SU-DHL-6 (cell line): ENCODE measurements around the gene AGFG1.

Source experiments
- EZH2phosphoT487 ChIP-seq: fragments of 200-600 bp; sonication (generic), shearing (Covaris generic); conservative IDR thresholded peaks from 2 replicates; pipeline ENCODE4 v1.6.1; 2018; ENCODE audit warnings: mild to moderate bottlenecking, antibody characterized with exemption, low read length, moderate library complexity, mixed read lengths
- TF ChIP-seq, protein P1 (sequence below): fragments of 200-600 bp; sonication (generic); IDR thresholded peaks from one replicate; pipeline ENCODE4 v1.5.1; 2017; ENCODE audit warnings: antibody characterized with exemption, mild to moderate bottlenecking, low read length, moderate library complexity; ENCODE audit not compliant: insufficient read depth, poor library complexity, severe bottlenecking

DNA sequence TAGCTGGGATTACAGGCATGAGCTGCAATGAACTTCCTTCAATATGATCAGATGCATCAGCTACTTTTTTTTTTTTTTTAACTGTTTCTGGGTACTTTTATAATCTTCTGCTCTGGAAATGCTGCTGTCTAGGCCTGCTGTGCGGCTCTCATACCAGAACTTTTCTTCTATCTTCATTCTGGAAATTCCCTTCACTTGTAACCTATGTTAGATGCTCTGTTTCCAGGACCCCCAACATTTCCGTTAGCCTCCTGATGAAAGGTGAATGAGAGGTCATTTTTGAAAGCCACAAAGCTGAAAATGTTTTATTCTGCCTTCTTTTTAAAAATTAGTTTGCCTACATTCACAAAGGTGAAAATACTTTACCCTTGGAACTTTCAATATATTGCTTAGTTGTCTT lies 8.6 kb downstream of the AGFG1 start:
- TF ChIP-seq, protein P1, sequence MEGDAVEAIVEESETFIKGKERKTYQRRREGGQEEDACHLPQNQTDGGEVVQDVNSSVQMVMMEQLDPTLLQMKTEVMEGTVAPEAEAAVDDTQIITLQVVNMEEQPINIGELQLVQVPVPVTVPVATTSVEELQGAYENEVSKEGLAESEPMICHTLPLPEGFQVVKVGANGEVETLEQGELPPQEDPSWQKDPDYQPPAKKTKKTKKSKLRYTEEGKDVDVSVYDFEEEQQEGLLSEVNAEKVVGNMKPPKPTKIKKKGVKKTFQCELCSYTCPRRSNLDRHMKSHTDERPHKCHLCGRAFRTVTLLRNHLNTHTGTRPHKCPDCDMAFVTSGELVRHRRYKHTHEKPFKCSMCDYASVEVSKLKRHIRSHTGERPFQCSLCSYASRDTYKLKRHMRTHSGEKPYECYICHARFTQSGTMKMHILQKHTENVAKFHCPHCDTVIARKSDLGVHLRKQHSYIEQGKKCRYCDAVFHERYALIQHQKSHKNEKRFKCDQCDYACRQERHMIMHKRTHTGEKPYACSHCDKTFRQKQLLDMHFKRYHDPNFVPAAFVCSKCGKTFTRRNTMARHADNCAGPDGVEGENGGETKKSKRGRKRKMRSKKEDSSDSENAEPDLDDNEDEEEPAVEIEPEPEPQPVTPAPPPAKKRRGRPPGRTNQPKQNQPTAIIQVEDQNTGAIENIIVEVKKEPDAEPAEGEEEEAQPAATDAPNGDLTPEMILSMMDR = no peak
- TF ChIP-seq EZH2phosphoT487 = no peak
